ENCODE data around the gene GAB2. TPM values are rescaled to one million over a fixed set of nuclear protein-coding genes. Genes with fewer than 3 reads are reported as not detected.

The GAB2 gene
- total RNA-seq, 4 donors from 2014 or later: 14.0 to 41.3 (median 34.7) TPM

- Histone ChIP-seq H3K9me3 (no peaks in the 10 kb centered on the region), H3K27ac (peak overlapping the region in 3 of 4 donors; percentile 48 to 64 (median 58)), H3K36me3 (no peaks in the 10 kb centered on the region), H3K27me3 (no peaks in the 10 kb centered on the region), H3K4me1 (peaks cover 0 to 41% (median 8%) of the 10 kb centered on the region in 4 donors), H3K4me3 (no peak overlapping the region)
- TF ChIP-seq POLR2A (IDR thresholded peaks at IDR 0.05) (no peak), CTCF (IDR thresholded peaks at IDR 0.05) (no peak)
- DNase-seq: no peak
These were observed 68.0 kb downstream of the GAB2 start for GRCh38 chr11:78349624-78350023.

GRCh38 chr11:78349114-78349513 is 68.5 kb downstream of the GAB2 start:
- Histone ChIP-seq H3K36me3 (no peaks in the 10 kb centered on the region), H3K9me3 (no peaks in the 10 kb centered on the region), H3K4me1 (peaks cover 0 to 41% (median 8%) of the 10 kb centered on the region in 4 donors), H3K4me3 (no peak overlapping the region), H3K27me3 (no peaks in the 10 kb centered on the region), H3K27ac (peak overlapping the region; percentile 10 to 64 (median 53))
- TF ChIP-seq CTCF (IDR thresholded peaks at IDR 0.05) (no peak), POLR2A (IDR thresholded peaks at IDR 0.05) (no peak)
- DNase-seq: no peak

- Histone ChIP-seq H3K36me3 (no peaks in the 10 kb centered on the region), H3K27me3 (no peaks in the 10 kb centered on the region), H3K9me3 (no peaks in the 10 kb centered on the region), H3K4me3 (no peak overlapping the region), H3K27ac (no peak overlapping the region), H3K4me1 (peaks cover 0 to 41% (median 8%) of the 10 kb centered on the region in 4 donors)
- TF ChIP-seq POLR2A (IDR thresholded peaks at IDR 0.05) (no peak), CTCF (IDR thresholded peaks at IDR 0.05) (no peak)
- no peak for DNase-seq
These were observed 69.7 kb downstream of the GAB2 start for GRCh38 chr11:78347956-78348355.

GRCh38 chr11:78346799-78347198 is 70.8 kb downstream of the GAB2 start:
- Histone ChIP-seq H3K4me1 (peaks cover 0 to 40% (median 8%) of the 10 kb centered on the region in 4 donors), H3K36me3 (no peaks in the 10 kb centered on the region), H3K9me3 (no peaks in the 10 kb centered on the region), H3K27ac (no peak overlapping the region), H3K27me3 (no peaks in the 10 kb centered on the region), H3K4me3 (no peak overlapping the region)
- DNase-seq: no peak
- no peak for TF ChIP-seq POLR2A (IDR thresholded peaks at IDR 0.05)
- TF ChIP-seq CTCF (IDR thresholded peaks at IDR 0.05): no peak

GRCh38 chr11:78345450-78345849 is 72.2 kb downstream of the GAB2 start:
- Histone ChIP-seq H3K36me3 (no peaks in the 10 kb centered on the region), H3K9me3 (no peaks in the 10 kb centered on the region), H3K27me3 (no peaks in the 10 kb centered on the region), H3K27ac (no peak overlapping the region), H3K4me3 (no peak overlapping the region), H3K4me1 (peaks cover 0 to 27% (median 6%) of the 10 kb centered on the region in 4 donors)
- TF ChIP-seq POLR2A (IDR thresholded peaks at IDR 0.05) (no peak), CTCF (IDR thresholded peaks at IDR 0.05) (no peak)
- no peak for DNase-seq

GRCh38 chr11:78344676-78345075 is 72.9 kb downstream of the GAB2 start:
- H3K27ac ChIP-seq: no peak overlapping the region
- no peak for DNase-seq
- H3K9me3 ChIP-seq: no peaks in the 10 kb centered on the region
- H3K27me3 ChIP-seq: no peaks in the 10 kb centered on the region
- TF ChIP-seq CTCF (IDR thresholded peaks at IDR 0.05): no peak
- no peak for TF ChIP-seq POLR2A (IDR thresholded peaks at IDR 0.05)
- no peak overlapping the region for H3K4me3 ChIP-seq
- H3K36me3 ChIP-seq: no peaks in the 10 kb centered on the region
- H3K4me1 ChIP-seq: peaks cover 0 to 22% (median 5%) of the 10 kb centered on the region in 4 donors
